K562 (cell line): ENCODE measurements around the gene TMEM95. TPM values are rescaled to one million over a fixed set of nuclear protein-coding genes. Genes with fewer than 3 reads are reported as not detected.

Source experiments
- ATAC-seq: fragments of 200-7000 bp; cut with Tn5 transposase; 3 replicates; pipeline ENCODE4 v1.9.1; 2020; ENCODE audit warnings: moderate library complexity
- BruUV-seq: library from RNA; stranded (reverse); fragments of 400-500 nt; replicated peaks from 2 replicates; lab custom pipeline; 2021; lab: Mats Ljungman, UMichigan
- CTCF ChIA-PET: fragments of 300-600 bp; formaldehyde crosslinking; extraction: SDS; loops from one replicate; lab custom pipeline; 2021; ENCODE audit warnings: low intra/inter-chr PET ratio; lab: Yijun Ruan, JAX
- POLR2A ChIA-PET: fragments of 300-600, 350-650 bp; sonication (Branson Sonifier 250); formaldehyde crosslinking; extraction: SDS; loops from one replicate; lab custom pipeline; 2021; ENCODE audit warnings: antibody characterized with exemption, inconsistent platforms; lab: Yijun Ruan, JAX
- DNase-seq, 4 experiments: peaks; one replicate each; pipeline versions ENCODE4 v3.0.0 to v3.0.0-alpha.2; 2011 to 2018; ENCODE audit warnings: low spot score in 3 of 4, mixed read lengths in 3 of 4; ENCODE audit errors: extremely low read depth in 1 of 4
- FAIRE-seq: peaks from 2 replicates; lab custom pipeline; 2011; peaks lifted over from hg19 to GRCh38; lab: Jason Lieb, UNC
- H2AFZ ChIP-seq: 2 replicates; pipeline ENCODE4 v1.6.0; 2011; ENCODE audit warnings: low read depth, low read length, control low read depth, inconsistent platforms
- H3K27ac ChIP-seq: fragments of 200-600 bp; 3 replicates; pipeline ENCODE4 v1.8.0; 2011; ENCODE audit warnings: low read depth, mild to moderate bottlenecking, control low read depth, inconsistent platforms, low read length, moderate library complexity, mixed read lengths; ENCODE audit errors: extremely low read depth
- H3K27me3 ChIP-seq, 2 experiments: fragments of 300-600 bp in 1 of 2; 2 replicates in 1 of 2; 3 replicates in 1 of 2; pipeline versions ENCODE4 v1.6.0 to v1.8.0; 2011; ENCODE audit warnings: inconsistent platforms in 2 of 2, low read length in 2 of 2, mild to moderate bottlenecking in 1 of 2, mixed read lengths in 1 of 2, moderate library complexity in 1 of 2; ENCODE audit not compliant: control insufficient read depth in 2 of 2, insufficient read depth in 2 of 2
- H3K36me3 ChIP-seq: fragments of 300-600 bp; 3 replicates; pipeline ENCODE4 v1.8.0; 2011; ENCODE audit warnings: mild to moderate bottlenecking, low read length, inconsistent platforms; ENCODE audit not compliant: control insufficient read depth, insufficient read depth
- H3K4me1 ChIP-seq, 2 experiments: fragments of 200-600 bp in 1 of 2; replicated peaks in 1 of 2; 2 replicates in 1 of 2; 3 replicates in 1 of 2; pipeline versions ENCODE4 v1.5.1 to v1.8.0; 2011; ENCODE audit warnings: inconsistent platforms in 2 of 2, low read length in 2 of 2, mild to moderate bottlenecking in 1 of 2, mixed read lengths in 1 of 2, moderate library complexity in 1 of 2; ENCODE audit not compliant: control insufficient read depth in 2 of 2, insufficient read depth in 2 of 2
- H3K4me2 ChIP-seq: 2 replicates; pipeline ENCODE4 v1.6.1; 2011; ENCODE audit warnings: low read length, control low read depth, inconsistent platforms, mixed read lengths; ENCODE audit not compliant: insufficient read depth
- H3K4me3 ChIP-seq: fragments of 200-600 bp; sonication (generic), shearing (Covaris generic); 2 replicates; pipeline ENCODE4 v1.5.1; 2016; ENCODE audit warnings: control low read depth, inconsistent platforms
- H3K79me2 ChIP-seq: fragments of 200-600 bp; 3 replicates; pipeline ENCODE4 v1.8.0; 2011; ENCODE audit warnings: low read length, inconsistent platforms; ENCODE audit not compliant: control insufficient read depth, insufficient read depth
- H3K9ac ChIP-seq, 2 experiments: 2 replicates each; pipeline versions ENCODE4 v1.6.0 to v1.6.1; 2011; ENCODE audit warnings: low read depth in 2 of 2, low read length in 2 of 2, control low read depth in 1 of 2, inconsistent platforms in 1 of 2, mild to moderate bottlenecking in 1 of 2, mixed read lengths in 1 of 2; ENCODE audit not compliant: insufficient read depth in 1 of 2
- H3K9me1 ChIP-seq: one replicate; pipeline ENCODE4 v1.6.0; 2011; ENCODE audit warnings: inconsistent platforms, mild to moderate bottlenecking, low read length, moderate library complexity; ENCODE audit not compliant: control insufficient read depth, insufficient read depth
- H3K9me3 ChIP-seq: replicated peaks from 2 replicates; pipeline ENCODE4 v1.5.1; 2011; ENCODE audit warnings: low read depth, low read length, inconsistent platforms; ENCODE audit not compliant: control insufficient read depth, insufficient read depth
- H4K20me1 ChIP-seq: replicated peaks from 2 replicates; pipeline ENCODE4 v1.6.1; 2011; ENCODE audit warnings: low read length, inconsistent platforms, mixed read lengths; ENCODE audit not compliant: control insufficient read depth, insufficient read depth
- HMGN3 ChIP-seq: IDR thresholded peaks from 2 replicates; pipeline ENCODE4 v1.6.1; 2011; ENCODE audit warnings: borderline replicate concordance, low read depth, mild to moderate bottlenecking, mixed read lengths, low read length; ENCODE audit not compliant: insufficient read length; ENCODE audit errors: extremely low read depth
- PATZ1 ChIP-seq: fragments of 250-450 bp; sonication (Bioruptor Pico); IDR thresholded peaks from 2 replicates; pipeline ENCODE4 v1.5.0; 2020; ENCODE audit warnings: mild to moderate bottlenecking, borderline replicate concordance
- PYGO2 ChIP-seq: fragments of 450-650 bp; IDR thresholded peaks from 2 replicates; pipeline ENCODE4 v1.6.1; 2016; ENCODE audit warnings: mild to moderate bottlenecking, missing genetic modification characterization, moderate library complexity, missing compliant biosample characterization
- RERE ChIP-seq: sonication (generic); formaldehyde crosslinking; IDR thresholded peaks from 2 replicates; pipeline ENCODE4 v1.8.0; 2023; ENCODE audit warnings: missing genetic modification reagents, mild to moderate bottlenecking, borderline replicate concordance
- SIN3B ChIP-seq: fragments of 450-650 bp; IDR thresholded peaks from 2 replicates; pipeline ENCODE4 v1.6.1; 2017; ENCODE audit warnings: low read depth, mild to moderate bottlenecking, moderate library complexity
- STAG1 ChIP-seq: sonication (generic); formaldehyde crosslinking; IDR thresholded peaks from 2 replicates; pipeline ENCODE4 v1.5.0; 2020; ENCODE audit warnings: missing genetic modification reagents, borderline replicate concordance
- ZBTB43 ChIP-seq: sonication (generic); formaldehyde crosslinking; IDR thresholded peaks from 2 replicates; pipeline ENCODE4 v1.8.0; 2023; ENCODE audit warnings: mild to moderate bottlenecking, missing genetic modification reagents
- ZNF785 ChIP-seq: fragments of 250-450 bp; sonication (Bioruptor Pico); IDR thresholded peaks from 2 replicates; pipeline ENCODE4 v1.4.0; 2020; ENCODE audit warnings: mild to moderate bottlenecking
- WGBS: fragments of 100-300 bp; shearing (Covaris generic); methylation state at CpG from one replicate; pipeline ENCODE4 v1.1.6; 2016; ENCODE audit warnings: low coverage, mixed read lengths; ENCODE audit not compliant: insufficient coverage; ENCODE audit errors: missing lambda C conversion rate; 5-methylcytosine and 5-hydroxymethylcytosine counted together
- in situ Hi-C: fragments of 300-500 bp; cut with MboI; formaldehyde crosslinking; loops from 4 replicates; pipeline ENCODE4 v1.15.0; 2018; ENCODE audit warnings: inconsistent platforms, mixed read lengths
- intact Hi-C: fragments of 100-400 bp; cut with micrococcal nuclease; formaldehyde crosslinking; loops from 2 replicates; pipeline ENCODE4 v1.14.2; 2022
- polyA plus RNA-seq, 8 experiments: library from polyadenylated mRNA; depleted of rRNA in 4 of 8; stranded (reverse) in 5 of 8; unstranded in 3 of 8; fragments of >200 nt; fragmentation: Nextera tagmentation in 2 of 8; fragmentation: Illumina TruSeq in 1 of 8; extraction: Ambion mirVana in 2 of 8; extraction: Trizol in 1 of 8; gene quantifications; 2 replicates each; pipeline versions ENCODE4 v1.2.1 to v1.2.3, GENCODE V29; 2011 to 2014; ENCODE audit warnings: inconsistent platforms in 1 of 8, missing spikeins in 1 of 8
- total RNA-seq, 7 experiments: library from RNA; depleted of rRNA in 6 of 7; stranded (reverse); fragments of >200 nt in 6 of 7; fragmentation: Illumina TruSeq in 2 of 7; extraction: Trizol in 2 of 7; gene quantifications; 2 replicates each; pipeline versions ENCODE4 v1.2.1 to v1.2.3, GENCODE V29; 2011 to 2021; ENCODE audit warnings: low replicate concordance in 1 of 7
- TF ChIP-seq, protein P1 (sequence below): fragments of 450-650 bp; IDR thresholded peaks from 2 replicates; pipeline ENCODE4 v1.6.1; 2016; ENCODE audit warnings: antibody characterized with exemption

Gene TMEM95
- total and polyA plus RNA-seq, 9 of the 15 experiments (the other 6 are each of a cell fraction or from before 2014, with no cell fraction given) = not detected

DNA sequence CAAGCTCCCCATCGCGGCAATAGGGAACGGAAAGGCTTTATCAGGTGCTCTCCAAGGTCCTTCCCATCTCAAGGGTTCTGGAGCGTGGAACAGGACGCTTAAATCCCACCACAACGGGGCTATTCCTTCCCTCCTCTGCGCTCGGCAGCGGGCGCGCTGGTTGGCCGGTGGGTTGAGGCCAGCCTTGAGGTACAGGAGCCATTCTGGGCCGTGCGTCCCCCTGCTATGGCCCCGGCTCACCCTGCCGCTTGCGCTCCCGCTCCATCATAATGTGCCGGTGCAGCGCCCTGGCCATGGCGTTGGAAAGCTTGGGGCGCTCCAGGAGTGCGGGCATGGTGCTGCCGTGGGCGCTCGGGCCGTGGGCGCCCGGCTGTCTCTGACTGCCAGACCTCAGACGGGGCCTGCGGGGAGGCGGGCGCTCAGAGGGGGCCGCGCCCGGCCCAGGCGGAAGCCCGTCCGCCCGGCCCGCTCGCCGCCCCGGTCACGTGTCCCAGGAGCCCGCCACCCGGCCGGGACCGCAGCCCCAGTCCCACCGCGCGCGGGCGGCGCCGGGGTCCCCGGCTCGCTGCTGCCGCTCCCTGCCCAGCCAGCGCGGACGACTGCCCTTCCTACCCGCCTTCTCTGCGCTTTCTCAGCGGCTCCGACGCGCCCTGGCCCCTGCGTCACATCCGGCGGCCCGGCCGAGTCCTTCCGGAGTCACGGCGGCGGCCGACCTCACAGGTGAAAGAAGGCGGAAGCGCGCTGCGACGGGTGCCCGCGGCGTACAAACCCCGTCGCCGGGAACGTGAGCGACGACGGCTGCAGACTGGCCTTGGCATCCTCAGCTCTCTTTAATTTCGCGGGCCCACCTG, 40.0 kb upstream of the TMEM95 start, which contains the start of gene GPS2:
Gene GPS2, minus strand, starts transcription at position 642 of the 851 bp plus-strand sequence. Its CDS starts 308 bp downstream, at position 334.
- POLR2A ChIA-PET = interaction anchor here (0.5 to 2.6 kb wide), 11 partner anchors 14 to 266 kb away, joined by 3 to 21 read pairs (median 4); partner anchors contain the start of genes NEURL4 and SLC2A4
- peak within 1 kb of the TSS; percentile 74; the same call in 1 of the 2 replicates for H2AFZ ChIP-seq
- peaks cover 14 to 29% of the 10 kb centered on the region in 2 experiments for H3K4me1 ChIP-seq
- in situ Hi-C loops = no loop called here
- no TSS peak for BruUV-seq
- H3K27me3 ChIP-seq = no peaks in the 10 kb centered on the region
- peaks cover 29% of the 10 kb centered on the region for H3K79me2 ChIP-seq
- intact Hi-C loops = no loop called here
- no peaks in the 10 kb centered on the region for H3K9me3 ChIP-seq
- H3K9ac ChIP-seq = peak within 1 kb of the TSS; percentile 67 to 94
- FAIRE-seq = peak; percentile 77
- ATAC-seq = peak; percentile 81
- CTCF ChIA-PET = interaction anchor here (0.8 kb wide), 1 partner anchor 35 kb away, joined by 3 read pairs; no protein-coding TSS in a partner anchor
- H3K36me3 ChIP-seq = peaks cover 71% of the 10 kb centered on the region
- WGBS = 0% methylated on average over 33 of the region's 95 CpGs
- peak within 1 kb of the TSS; percentile 93 for H3K4me3 ChIP-seq
- H3K4me2 ChIP-seq = peak within 1 kb of the TSS; percentile 86
- peak; percentile 77 to 89 (median 82) for DNase-seq
- H4K20me1 ChIP-seq = peaks cover 23% of the 10 kb centered on the region
- H3K27ac ChIP-seq = peak within 1 kb of the TSS; percentile 75
- peaks cover 8% of the 10 kb centered on the region for H3K9me1 ChIP-seq
- TF ChIP-seq PATZ1 (CRISPR knock-in tag) (no peak), SIN3B (peak; percentile 90), STAG1 (CRISPR knock-in tag) (no peak), ZBTB43 (no peak), PYGO2 (tag) (no peak), HMGN3 (peak; percentile 55), ZNF785 (CRISPR knock-in tag) (no peak), RERE (CRISPR knock-in tag) (no peak)
- TF ChIP-seq, protein P1, sequence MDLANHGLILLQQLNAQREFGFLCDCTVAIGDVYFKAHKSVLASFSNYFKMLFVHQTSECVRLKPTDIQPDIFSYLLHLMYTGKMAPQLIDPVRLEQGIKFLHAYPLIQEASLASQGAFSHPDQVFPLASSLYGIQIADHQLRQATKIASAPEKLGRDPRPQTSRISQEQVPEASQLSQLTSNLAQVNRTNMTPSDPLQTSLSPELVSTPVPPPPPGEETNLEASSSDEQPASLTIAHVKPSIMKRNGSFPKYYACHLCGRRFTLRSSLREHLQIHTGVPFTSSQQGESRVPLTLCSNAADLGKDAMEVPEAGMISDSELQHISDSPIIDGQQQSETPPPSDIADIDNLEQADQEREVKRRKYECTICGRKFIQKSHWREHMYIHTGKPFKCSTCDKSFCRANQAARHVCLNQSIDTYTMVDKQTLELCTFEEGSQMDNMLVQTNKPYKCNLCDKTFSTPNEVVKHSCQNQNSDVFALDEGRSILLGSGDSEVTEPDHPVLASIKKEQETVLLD = no peak
